GM10248 (cell line): ENCODE measurements around the gene SLC13A3.

Experiments
- CTCF ChIA-PET: fragments of 300-600 bp; sonication (Branson Sonifier 250); formaldehyde crosslinking; extraction: SDS; loops from one replicate; lab custom pipeline; 2021; ENCODE audit warnings: antibody characterized with exemption; lab: Yijun Ruan, JAX
- POLR2A ChIA-PET: fragments of 350-650 bp; sonication (Branson Sonifier 250); formaldehyde crosslinking; extraction: SDS; loops from one replicate; lab custom pipeline; 2020; ENCODE audit warnings: antibody characterized with exemption; lab: Yijun Ruan, JAX
- DNase-seq: peaks from one replicate; pipeline ENCODE4 v3.0.0; 2012; ENCODE audit errors: extremely low spot score
- CTCF ChIP-seq: IDR thresholded peaks from 2 replicates; pipeline ENCODE4 v1.5.1; 2012; ENCODE audit warnings: mild to moderate bottlenecking, low read depth; ENCODE audit errors: extremely low read depth, missing control alignments, control extremely low read depth

SLC13A3 gene

GRCh38 chr20:46635514-46636136 is 15.6 kb downstream of the SLC13A3 start:
- ChIA-PET CTCF (interaction anchor here (0.8 kb wide), 1 partner anchor 13 kb away, joined by 3 read pairs; no protein-coding TSS in a partner anchor), POLR2A (no interaction called here)
- no peak for DNase-seq
- TF ChIP-seq CTCF: no peak

GRCh38 chr20:46634528-46634927 is 16.7 kb downstream of the SLC13A3 start:
- CTCF ChIA-PET: no interaction called here
- POLR2A ChIA-PET: no interaction called here
- no peak for TF ChIP-seq CTCF
- DNase-seq: no peak

GRCh38 chr20:46631874-46632446 is 19.3 kb downstream of the SLC13A3 start:
- CTCF ChIA-PET: interaction anchor here (1.4 to 1.6 kb wide), 2 partner anchors 9 to 110 kb away, joined by 3 read pairs; no protein-coding TSS in a partner anchor
- POLR2A ChIA-PET: no interaction called here

GRCh38 chr20:46631212-46631869 is 19.9 kb downstream of the SLC13A3 start:
- ChIA-PET POLR2A (no interaction called here), CTCF (interaction anchor here (1.1 to 1.6 kb wide), 4 partner anchors 9 to 109 kb away, joined by 3 to 5 read pairs (median 3); no protein-coding TSS in a partner anchor)
- DNase-seq: no peak
- no peak for TF ChIP-seq CTCF

More at GRCh38 chr20:46631874-46632446, 19.3 kb downstream of the SLC13A3 start:
- no peak for DNase-seq
- TF ChIP-seq CTCF: no peak

- CTCF ChIA-PET: interaction anchor here (1.1 to 1.3 kb wide), 2 partner anchors 12 to 18 kb away, joined by 3 to 5 read pairs; no protein-coding TSS in a partner anchor
These were observed 21.0 kb downstream of the SLC13A3 start for GRCh38 chr20:46630306-46630705.

More at GRCh38 chr20:46630306-46630705, 21.0 kb downstream of the SLC13A3 start:
- TF ChIP-seq CTCF: no peak
- DNase-seq: no peak
- POLR2A ChIA-PET: no interaction called here
